ENCODE data around the gene PARN.

DNA sequence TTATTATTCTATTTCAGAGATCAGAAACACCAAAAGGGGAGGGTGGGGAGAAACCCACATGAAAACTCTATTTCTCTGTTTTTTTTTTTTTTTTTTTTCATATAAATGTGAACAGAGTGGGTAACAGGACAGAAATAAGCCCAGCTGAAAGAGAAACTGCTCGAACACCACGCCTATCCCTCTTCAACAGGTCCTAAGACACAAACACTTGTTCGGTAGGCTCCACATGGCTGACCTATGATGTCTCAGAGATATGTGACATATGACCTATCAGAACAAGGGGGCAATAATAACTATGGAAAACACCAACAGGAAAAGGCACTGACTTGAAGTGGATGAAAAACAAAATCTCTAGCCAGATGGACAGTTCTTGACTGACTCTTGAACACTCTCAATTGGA is 44.8 kb downstream of the PARN start:
- no peak for TF ChIP-seq REST (IDR thresholded peaks at IDR 0.05)
- TF ChIP-seq RAD21 (conservative IDR thresholded peaks at IDR 0.05 in 1 of 2, IDR thresholded peaks at IDR 0.05 in 1 of 2), result no peak
- TF ChIP-seq KDM1A (IDR thresholded peaks at IDR 0.05; ENCODE audit: low read depth), result no peak
- TF ChIP-seq POLR2A (IDR thresholded peaks at IDR 0.05; ENCODE audit: low read length), result no peak
- TF ChIP-seq, protein P1, sequence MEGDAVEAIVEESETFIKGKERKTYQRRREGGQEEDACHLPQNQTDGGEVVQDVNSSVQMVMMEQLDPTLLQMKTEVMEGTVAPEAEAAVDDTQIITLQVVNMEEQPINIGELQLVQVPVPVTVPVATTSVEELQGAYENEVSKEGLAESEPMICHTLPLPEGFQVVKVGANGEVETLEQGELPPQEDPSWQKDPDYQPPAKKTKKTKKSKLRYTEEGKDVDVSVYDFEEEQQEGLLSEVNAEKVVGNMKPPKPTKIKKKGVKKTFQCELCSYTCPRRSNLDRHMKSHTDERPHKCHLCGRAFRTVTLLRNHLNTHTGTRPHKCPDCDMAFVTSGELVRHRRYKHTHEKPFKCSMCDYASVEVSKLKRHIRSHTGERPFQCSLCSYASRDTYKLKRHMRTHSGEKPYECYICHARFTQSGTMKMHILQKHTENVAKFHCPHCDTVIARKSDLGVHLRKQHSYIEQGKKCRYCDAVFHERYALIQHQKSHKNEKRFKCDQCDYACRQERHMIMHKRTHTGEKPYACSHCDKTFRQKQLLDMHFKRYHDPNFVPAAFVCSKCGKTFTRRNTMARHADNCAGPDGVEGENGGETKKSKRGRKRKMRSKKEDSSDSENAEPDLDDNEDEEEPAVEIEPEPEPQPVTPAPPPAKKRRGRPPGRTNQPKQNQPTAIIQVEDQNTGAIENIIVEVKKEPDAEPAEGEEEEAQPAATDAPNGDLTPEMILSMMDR (IDR thresholded peaks at IDR 0.05), result no peak
- no peak for TF ChIP-seq ZC3H11A (IDR thresholded peaks at IDR 0.05)
- no peak for TF ChIP-seq MYC (IDR thresholded peaks at IDR 0.05; ENCODE audit: borderline replicate concordance, low read length)
- TF ChIP-seq CBX8 (IDR thresholded peaks at IDR 0.05), result no peak
- no peak for TF ChIP-seq EP300 (IDR thresholded peaks at IDR 0.05)
